A673 (cell line): Measurements from ENCODE around the gene AFF1. TPM values are rescaled to one million over a fixed set of nuclear protein-coding genes. Genes with fewer than 3 reads are reported as not detected.
A peak's percentile ranks its signal among the peaks of the same experiment; 100 is the strongest.

Experiments used
- BruUV-seq: library from RNA; stranded (reverse); fragments of 400-500 nt; replicated peaks from 2 replicates; lab custom pipeline; 2021; lab: Mats Ljungman, UMichigan
- CTCF ChIA-PET: fragments of 300-600 bp; sonication (Branson Sonifier 250); formaldehyde crosslinking; loops from one replicate; lab custom pipeline; 2022; ENCODE audit warnings: antibody characterized with exemption; lab: Charles Lee
- POLR2A ChIA-PET: fragments of 300-600 bp; sonication (Branson Sonifier 250); formaldehyde crosslinking; loops from one replicate; lab custom pipeline; 2022; ENCODE audit warnings: antibody characterized with exemption; ENCODE audit not compliant: low non-redundant PET; lab: Charles Lee
- DNase-seq: peaks from one replicate; pipeline ENCODE4 v3.0.0-alpha.2; 2015; ENCODE audit warnings: low spot score
- H3K27ac ChIP-seq: fragments of 200-600 bp; sonication (generic); 2 replicates; pipeline ENCODE4 v1.5.1; 2016; ENCODE audit warnings: mixed run types, low read depth, mild to moderate bottlenecking, mixed read lengths, antibody characterized with exemption, low read length; ENCODE audit not compliant: poor library complexity, severe bottlenecking
- H3K27me3 ChIP-seq: fragments of 200-600 bp; sonication (generic); replicated peaks from 2 replicates; pipeline ENCODE4 v1.6.1; 2017; ENCODE audit warnings: mixed run types, low read depth, mild to moderate bottlenecking, mixed read lengths, antibody characterized with exemption, low read length; ENCODE audit not compliant: insufficient read depth, poor library complexity
- H3K36me3 ChIP-seq: fragments of 200-600 bp; sonication (generic); 2 replicates; pipeline ENCODE4 v1.6.1; 2016; ENCODE audit warnings: mixed run types, mild to moderate bottlenecking, mixed read lengths, antibody characterized with exemption, low read length; ENCODE audit not compliant: insufficient read depth, poor library complexity, severe bottlenecking
- H3K4me1 ChIP-seq: fragments of 200-600 bp; sonication (generic); 2 replicates; pipeline ENCODE4 v1.6.1; 2017; ENCODE audit warnings: mixed run types, mild to moderate bottlenecking, mixed read lengths, antibody characterized with exemption, low read length; ENCODE audit not compliant: insufficient read depth, poor library complexity, severe bottlenecking
- H3K4me3 ChIP-seq: fragments of 200-600 bp; sonication (generic); 2 replicates; pipeline ENCODE4 v1.5.1; 2016; ENCODE audit warnings: low read depth, mixed run types, mild to moderate bottlenecking, mixed read lengths, low read length; ENCODE audit not compliant: poor library complexity, severe bottlenecking
- H3K9me3 ChIP-seq: fragments of 200-600 bp; sonication (generic); 2 replicates; pipeline ENCODE4 v1.6.1; 2016; ENCODE audit warnings: mixed run types, low read depth, mild to moderate bottlenecking, mixed read lengths, antibody characterized with exemption, low read length; ENCODE audit not compliant: poor library complexity, severe bottlenecking
- EZH2 ChIP-seq: fragments of 200-600 bp; sonication (generic); IDR thresholded peaks from 2 replicates; pipeline ENCODE4 v1.6.1; 2017; ENCODE audit warnings: borderline replicate concordance, low read depth, mild to moderate bottlenecking, mixed read lengths, antibody characterized with exemption, low read length; ENCODE audit not compliant: poor library complexity, severe bottlenecking
- intact Hi-C: fragments of 100-400 bp; cut with micrococcal nuclease; formaldehyde crosslinking; loops from one replicate; pipeline ENCODE4 v1.10.0; 2022; ENCODE audit not compliant: unreplicated experiment
- total RNA-seq: library from RNA; stranded (reverse); gene quantifications from 2 replicates; pipeline ENCODE4 v1.2.3, GENCODE V29; 2021
- TF ChIP-seq, protein P1 (sequence below): fragments of 300-800, 200-600 bp; sonication (generic); conservative IDR thresholded peaks from 2 replicates; pipeline ENCODE4 v1.5.1; 2017; ENCODE audit warnings: low read depth, mild to moderate bottlenecking, antibody characterized with exemption, low read length, moderate library complexity, mixed read lengths

The AFF1 gene
- total RNA-seq, 1 experiment from 2014 or later: 60.1 TPM

- TF ChIP-seq EZH2: no peak
- TF ChIP-seq, protein P1, sequence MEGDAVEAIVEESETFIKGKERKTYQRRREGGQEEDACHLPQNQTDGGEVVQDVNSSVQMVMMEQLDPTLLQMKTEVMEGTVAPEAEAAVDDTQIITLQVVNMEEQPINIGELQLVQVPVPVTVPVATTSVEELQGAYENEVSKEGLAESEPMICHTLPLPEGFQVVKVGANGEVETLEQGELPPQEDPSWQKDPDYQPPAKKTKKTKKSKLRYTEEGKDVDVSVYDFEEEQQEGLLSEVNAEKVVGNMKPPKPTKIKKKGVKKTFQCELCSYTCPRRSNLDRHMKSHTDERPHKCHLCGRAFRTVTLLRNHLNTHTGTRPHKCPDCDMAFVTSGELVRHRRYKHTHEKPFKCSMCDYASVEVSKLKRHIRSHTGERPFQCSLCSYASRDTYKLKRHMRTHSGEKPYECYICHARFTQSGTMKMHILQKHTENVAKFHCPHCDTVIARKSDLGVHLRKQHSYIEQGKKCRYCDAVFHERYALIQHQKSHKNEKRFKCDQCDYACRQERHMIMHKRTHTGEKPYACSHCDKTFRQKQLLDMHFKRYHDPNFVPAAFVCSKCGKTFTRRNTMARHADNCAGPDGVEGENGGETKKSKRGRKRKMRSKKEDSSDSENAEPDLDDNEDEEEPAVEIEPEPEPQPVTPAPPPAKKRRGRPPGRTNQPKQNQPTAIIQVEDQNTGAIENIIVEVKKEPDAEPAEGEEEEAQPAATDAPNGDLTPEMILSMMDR: no peak
- DNase-seq: no peak
- no TSS peak for BruUV-seq
- Histone ChIP-seq H3K36me3 (no peaks in the 10 kb centered on the region), H3K4me1 (peaks cover 46% of the 10 kb centered on the region), H3K9me3 (no peaks in the 10 kb centered on the region), H3K4me3 (no peak overlapping the region), H3K27ac (no peak overlapping the region), H3K27me3 (no peaks in the 10 kb centered on the region)
- POLR2A ChIA-PET: no interaction called here
- intact Hi-C loops: no loop called here
- CTCF ChIA-PET: no interaction called here
Measured at GRCh38 chr4:87019898-87020297, 85.1 kb downstream of the AFF1 start.

DNA sequence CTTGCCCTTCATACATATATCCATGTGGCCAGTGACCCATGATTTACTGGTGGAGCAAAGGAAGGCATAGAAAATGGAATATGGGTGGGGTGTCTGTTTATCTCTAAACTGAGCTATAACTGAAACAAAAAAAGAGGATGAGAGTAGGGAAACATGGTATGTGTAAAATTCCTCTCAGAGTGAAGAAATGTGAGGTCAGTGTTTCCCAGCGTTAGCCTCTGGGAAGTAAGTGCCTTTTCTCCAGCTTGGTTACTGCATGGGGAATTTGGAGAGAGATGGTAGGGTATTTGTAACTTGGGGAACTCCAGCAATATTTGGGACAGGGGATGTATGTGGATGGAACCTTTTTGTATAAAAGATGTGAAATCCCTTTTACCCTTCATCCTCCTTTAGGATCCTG is 89.4 kb downstream of the AFF1 start:
- CTCF ChIA-PET: no interaction called here
- no peaks in the 10 kb centered on the region for H3K9me3 ChIP-seq
- no peak for TF ChIP-seq EZH2
- TF ChIP-seq, protein P1: no peak
- H3K4me1 ChIP-seq: peaks cover 37% of the 10 kb centered on the region
- no peaks in the 10 kb centered on the region for H3K36me3 ChIP-seq
- POLR2A ChIA-PET: no interaction called here
- H3K27me3 ChIP-seq: no peaks in the 10 kb centered on the region
- no peak for DNase-seq
- H3K4me3 ChIP-seq: no peak overlapping the region
- intact Hi-C loops: no loop called here
- no TSS peak for BruUV-seq
- no peak overlapping the region for H3K27ac ChIP-seq

DNA sequence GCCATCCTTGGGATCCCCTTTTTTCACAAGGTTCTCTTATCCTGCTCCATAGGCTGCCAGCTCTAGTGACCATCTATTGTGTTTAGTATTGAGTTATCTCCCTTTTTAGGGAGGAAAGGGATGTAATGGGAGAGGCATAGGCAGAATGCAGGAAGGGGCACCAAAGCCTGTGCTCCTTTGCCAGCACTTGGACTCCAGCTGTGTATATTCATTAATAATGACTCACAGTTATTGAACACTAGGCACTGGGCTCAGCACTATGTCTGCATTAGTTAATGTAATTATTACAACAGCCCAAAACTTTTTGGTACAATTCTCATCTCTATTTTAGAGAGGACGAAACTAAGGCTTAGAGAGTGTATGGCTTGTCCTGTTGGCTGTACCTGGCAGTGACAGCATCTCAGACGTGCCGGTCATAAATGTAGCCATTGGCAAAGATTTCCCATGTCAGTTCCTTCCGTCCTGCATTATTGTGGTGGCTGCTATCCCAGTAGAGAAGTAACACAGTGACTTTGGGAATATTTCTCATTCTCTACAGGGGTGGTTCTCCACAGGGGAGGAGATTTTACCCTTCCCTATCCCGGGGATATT is 90.3 kb downstream of the AFF1 start:
- POLR2A ChIA-PET: no interaction called here
- DNase-seq: peak; percentile 50
- H3K27ac ChIP-seq: no peak overlapping the region
- BruUV-seq: no TSS peak
- TF ChIP-seq EZH2: no peak
- TF ChIP-seq, protein P1: no peak
- H3K9me3 ChIP-seq: no peaks in the 10 kb centered on the region
- H3K4me3 ChIP-seq: no peak overlapping the region
- CTCF ChIA-PET: no interaction called here
- no peaks in the 10 kb centered on the region for H3K36me3 ChIP-seq
- no peaks in the 10 kb centered on the region for H3K27me3 ChIP-seq
- peaks cover 44% of the 10 kb centered on the region for H3K4me1 ChIP-seq
- intact Hi-C loops: no loop called here
